GM18517 (cell line): ENCODE results near the gene CLEC18B.
"Not testable (repeated sequence)": the region's sequence is repeated elsewhere in the genome, so short reads cannot be mapped to it uniquely, and the experiment has no call there.

Experiments used
- ATAC-seq: cut with Tn5 transposase; IDR thresholded peaks from one replicate; pipeline ENCODE4 v1.9.1; 2021; ENCODE audit warnings: mild to moderate bottlenecking, moderate library complexity; ENCODE audit not compliant: unreplicated experiment

CLEC18B gene

DNA sequence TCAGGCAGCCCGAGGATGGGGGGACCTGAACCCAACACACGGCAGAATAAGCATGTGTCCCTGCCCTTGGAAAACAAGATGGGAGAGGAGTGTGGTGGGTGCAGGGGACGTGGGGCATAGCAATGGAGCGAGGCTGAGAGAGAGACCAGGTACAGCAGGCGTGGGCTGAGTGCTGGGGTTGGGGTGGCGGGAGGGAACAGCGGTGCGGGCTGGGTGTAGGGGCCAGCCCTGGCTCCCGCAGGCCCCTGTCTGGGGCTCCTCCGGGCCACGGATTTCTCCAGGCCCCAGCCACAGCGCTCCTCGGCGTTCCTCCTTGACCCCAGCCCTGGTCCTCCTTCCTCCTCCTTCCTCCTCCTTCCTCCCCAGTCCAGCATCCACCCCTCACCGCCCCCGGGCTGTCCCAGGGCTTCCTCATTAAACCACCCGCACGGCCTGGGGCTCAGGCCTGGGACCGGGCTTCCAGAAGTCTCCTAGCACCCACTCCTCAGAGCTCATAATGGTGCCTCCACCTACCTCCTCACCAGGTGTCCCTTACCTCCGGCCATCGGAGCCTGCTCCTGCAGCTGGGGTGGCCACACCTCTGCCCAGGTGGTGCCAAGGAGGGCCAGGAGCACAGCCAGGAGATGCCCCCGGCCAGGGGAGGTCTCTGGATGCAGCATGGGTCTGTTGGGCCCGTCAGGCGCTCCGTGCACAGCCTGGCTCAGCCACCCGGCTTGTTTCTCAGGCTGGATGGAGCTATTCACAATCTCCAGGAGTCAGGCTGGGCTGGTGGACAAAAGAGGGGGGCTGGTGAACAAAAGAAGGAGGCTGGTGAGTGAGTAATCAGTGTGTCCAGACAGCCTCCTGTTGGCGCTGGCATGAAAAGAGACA, at the start of gene CLEC18B:
Gene CLEC18B, minus strand, starts transcription at position 867 of the 870 bp plus-strand sequence. Its CDS starts 208 bp downstream, at position 659.
- ATAC-seq: not testable (repeated sequence)

DNA sequence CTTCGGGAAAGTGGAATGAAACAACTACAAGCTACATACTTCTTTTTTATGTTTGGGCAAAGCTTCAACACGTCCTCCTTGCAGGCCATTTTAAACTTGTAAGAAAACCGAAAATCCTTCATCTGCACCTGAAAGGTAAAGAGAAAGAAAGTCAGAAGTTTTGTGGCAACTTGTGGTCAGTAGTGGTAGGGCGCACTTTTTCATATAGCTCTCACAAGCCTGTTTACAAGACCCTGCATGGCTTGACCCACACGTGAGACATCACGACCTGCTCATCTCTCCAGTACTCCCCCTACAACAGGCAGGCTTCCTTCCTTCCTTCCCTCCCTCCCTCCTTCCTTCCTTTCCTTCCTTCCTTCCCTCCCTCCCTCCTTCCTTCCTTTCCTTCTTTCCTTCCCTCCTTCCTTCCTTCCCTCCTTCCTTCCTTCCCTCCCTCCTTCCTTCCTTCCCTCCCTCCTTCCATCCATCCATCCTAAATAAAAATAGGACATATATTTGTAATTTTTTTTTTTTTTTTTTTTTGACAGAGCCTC, 48.7 kb upstream of the CLEC18B start:
- ATAC-seq: no peak

DNA sequence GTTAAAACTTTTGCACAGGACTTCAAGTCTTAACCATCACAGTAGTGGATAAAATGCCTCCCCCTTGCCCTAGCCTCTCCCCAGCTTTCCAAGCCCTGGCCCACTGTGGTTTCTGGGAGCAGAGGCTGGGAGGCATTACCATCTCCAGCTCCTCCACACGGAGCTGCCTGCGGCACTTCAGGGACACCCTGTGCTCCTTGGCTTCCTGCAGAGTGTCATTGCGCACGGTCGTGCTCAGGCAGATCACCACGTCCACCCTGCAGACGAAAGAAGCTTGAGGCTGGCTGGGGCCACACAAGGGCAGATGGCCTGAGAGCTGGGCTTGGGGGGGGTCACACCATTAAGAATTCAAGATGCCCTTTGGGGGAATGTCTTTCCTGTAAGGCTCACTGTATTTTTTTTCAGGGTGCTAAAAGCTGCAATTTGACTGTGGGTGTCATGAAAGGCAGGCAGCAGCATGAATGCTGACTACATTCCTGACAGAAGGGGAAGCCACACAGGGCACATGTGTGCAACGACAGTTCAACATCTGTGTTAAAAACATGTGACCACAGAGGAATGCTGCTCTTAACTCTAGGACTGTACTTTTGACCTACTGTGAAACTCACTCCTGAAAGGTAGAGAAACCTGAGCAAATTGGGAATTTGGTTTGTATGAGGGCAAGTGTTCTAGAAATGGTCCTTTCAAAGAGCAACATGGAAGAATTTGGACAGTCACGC, 47.7 kb upstream of the CLEC18B start:
- no peak for ATAC-seq

DNA sequence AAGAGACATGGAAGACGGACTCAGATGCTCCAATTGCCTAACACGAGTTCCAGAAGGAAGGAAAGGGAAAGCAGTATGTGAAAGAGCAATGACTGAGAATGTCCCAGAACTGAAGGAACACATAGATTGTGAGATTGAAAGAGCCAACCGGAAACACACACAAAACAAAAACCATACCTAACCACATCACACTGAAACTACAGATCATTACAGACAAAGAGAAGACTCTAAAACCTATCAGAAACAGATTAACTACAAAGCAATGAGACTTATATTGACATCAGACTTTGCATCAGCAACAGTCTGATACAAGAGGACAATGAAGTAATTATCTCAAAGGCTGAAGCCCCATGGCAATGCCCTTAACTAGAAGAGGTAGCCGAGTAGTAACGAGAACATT, 45.6 kb upstream of the CLEC18B start:
- no peak for ATAC-seq

DNA sequence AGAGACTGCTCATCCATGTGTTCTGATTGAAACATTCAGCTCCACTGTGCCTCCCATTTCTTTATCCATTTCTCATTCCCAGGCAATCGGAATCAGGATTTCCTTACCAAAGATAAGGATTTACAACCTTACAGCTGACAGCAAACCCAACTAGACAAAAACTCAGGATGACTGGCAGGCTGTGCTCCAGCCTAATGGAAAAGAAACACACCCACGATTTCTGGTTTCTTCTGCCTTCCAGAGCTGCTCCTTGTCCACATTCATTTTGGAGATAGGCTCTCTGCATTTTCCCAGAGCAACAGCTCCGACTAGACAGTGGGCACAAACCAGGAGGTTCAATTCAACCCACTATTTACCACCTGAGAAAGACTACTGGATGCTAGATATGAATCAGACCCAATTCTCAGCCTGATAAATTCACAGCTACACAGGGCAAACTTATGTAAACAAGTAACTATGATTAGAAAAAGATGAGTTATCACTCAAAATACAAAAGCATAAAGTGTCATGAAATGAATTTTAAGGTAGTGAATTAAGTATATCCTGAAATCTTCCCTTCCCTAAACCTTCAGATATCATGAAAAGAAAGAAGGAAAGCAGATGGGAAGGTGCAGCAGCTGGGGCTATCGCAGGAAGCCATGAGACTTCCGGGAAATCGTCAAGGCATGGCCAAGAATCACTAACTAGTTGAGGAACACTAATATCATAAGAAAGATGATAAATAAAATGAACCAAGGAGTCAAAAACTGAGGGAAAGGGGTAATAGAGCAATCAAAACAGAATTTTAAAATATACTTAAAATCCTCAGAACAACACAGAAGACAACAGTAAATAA, 44.8 kb upstream of the CLEC18B start:
- ATAC-seq: no peak

DNA sequence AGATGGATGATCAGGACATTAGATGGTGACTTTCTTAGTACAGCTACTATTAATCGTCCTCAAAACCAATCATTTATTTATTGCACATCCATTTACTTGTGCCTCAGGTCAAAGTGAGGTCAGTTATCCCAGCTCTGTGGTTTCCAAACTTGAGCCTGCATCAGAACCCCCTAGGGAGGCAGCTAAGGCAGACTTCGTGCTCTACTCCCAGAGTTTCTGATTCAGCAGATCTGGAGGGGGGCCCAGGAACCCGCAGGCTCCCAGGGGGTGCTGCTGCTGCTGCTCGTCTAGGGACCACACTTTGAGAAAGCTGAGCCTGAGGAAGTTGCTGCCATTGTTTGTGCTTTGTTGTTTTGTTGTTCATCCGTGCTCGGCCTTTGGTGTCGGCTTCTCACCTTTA, 44.0 kb upstream of the CLEC18B start:
- ATAC-seq: no peak

DNA sequence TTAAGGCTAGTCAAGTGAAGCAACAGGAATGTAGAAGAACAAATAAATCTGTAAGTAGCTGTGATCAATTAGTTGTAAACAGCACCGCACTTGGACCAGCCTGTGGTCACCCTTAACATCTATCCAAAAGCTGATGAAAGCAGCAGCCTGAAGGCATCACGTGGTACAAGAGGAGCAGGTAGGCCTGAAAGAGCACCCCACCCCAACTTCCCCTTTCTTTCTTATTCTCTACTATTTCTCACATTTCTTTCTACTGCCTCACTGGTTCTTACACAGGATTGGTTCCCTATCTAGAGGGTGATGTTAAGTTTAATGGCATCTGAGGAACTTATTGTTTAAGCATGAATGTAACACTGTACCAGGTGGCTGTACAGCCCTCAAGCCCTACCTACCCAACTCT, 42.6 kb upstream of the CLEC18B start:
- no peak for ATAC-seq

DNA sequence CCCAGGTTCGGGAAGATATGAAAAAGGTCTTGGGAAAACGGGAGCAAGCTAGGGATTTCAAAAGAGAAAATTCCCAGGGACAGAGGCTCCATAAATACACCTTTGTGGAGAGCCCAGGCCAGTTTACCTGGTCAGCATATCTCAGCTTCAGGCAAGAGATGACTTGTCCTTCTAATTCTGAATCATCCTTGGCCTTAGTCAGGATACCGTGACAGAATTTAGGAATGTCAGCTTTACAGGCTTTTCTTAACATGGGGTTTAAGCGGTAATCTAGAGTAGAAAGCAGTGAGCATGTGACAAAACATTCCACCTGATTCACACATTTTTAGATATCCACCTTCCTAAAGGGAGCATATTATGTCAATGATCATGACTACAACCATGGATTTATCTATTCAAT, 41.1 kb upstream of the CLEC18B start:
- no peak for ATAC-seq

DNA sequence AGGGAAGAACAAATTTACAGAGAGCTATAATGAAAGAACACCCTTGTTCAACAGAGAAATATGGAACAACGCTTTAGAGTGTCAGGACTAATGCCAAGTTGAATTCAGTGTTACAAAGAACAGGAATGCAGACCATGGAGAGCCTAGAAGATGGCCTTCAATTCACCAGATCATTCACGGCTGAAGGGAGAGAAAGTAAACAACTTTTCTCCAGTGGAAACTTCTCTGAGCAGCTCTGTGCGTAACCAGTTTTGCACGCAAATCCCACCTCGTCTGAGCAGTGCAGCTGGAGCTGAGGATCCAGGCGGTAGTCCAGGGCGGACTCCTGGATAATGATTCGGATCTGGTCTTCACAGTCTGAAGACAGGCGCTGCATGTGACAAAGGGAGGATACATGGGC, 40.5 kb upstream of the CLEC18B start:
- ATAC-seq: no peak

DNA sequence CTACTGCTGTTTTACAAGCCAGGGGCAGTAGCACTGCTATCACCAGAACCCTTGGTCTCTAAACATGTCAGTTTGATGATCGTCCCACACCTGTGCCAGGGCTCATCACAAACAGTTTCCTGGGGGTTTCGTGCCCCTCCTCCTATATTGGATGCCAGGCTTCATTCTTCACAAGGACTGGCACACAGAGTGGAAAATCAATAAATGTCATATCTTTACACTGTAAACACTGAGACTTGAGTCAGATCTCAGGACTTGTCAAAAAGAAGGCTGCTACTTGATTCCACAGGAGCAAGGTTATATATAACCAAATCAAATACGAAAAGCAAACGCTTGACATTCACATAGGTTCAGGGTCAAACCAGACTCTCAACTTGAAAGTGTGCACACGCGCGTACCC, 39.3 kb upstream of the CLEC18B start:
- ATAC-seq: no peak

DNA sequence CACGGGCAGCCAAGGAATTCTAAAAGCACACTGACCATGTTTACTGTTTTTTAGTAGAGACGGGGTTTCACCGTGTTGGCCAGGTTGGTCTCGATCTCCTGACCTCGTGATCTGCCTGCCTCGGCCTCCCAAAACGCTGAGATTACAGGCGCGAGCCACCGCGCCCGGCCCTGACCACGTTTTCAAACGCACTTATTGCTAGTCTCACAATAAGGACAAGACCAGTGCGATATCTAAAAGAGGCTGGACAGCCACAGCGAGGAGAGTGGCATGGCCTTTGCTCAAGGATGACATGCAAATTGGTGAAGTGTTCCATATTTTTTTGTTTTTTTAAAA, 35.0 kb upstream of the CLEC18B start:
- no peak for ATAC-seq

DNA sequence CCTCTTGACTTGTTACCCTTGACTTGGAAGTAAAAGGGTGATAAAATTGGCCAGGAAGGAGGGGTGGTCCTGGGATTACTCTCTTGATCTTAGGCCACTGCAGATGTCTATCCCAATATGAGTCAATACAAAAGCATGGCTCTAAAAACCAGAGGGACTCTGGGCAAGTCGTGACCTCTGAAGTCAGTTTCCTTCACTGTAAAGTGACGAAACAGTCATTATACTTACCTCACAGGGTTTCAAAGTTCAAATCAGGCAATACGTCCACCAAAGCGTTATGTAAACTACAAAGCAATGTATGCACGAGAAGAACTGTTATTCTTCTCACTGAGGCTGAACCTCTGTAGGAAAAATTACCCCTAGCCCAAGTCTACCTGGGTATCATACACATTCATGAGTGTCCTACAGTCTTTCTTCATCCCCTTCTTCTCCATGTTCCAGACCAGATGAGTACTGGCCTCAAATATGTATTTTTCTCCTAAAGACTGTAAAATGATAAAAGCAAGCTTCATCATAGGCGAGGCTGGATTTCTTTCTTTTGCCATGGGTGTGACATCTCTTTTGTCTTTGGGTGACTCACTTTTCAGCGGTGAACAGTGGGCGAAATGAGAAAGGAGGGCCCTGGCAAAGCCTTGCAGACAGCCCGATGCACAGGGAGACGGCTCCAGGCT, 34.5 kb upstream of the CLEC18B start:
- ATAC-seq: no peak

DNA sequence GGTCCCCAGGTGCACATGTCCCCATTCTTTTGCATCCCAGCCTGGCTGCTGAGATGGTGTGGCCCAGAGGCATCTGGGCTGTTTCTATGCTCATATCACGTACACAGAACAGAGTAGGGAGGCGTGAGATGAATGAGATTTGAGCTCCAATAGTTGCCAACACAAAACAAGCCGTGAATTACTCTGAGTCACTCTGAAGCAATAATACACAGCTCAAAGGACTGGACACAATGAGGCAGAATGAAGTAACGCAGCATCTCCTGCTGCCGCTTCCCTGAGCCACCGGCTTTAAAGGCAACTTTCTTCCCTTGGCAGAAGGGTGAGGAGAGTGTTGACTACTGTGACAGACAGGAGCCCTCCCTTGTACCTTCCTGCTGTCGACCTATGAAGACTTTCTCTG, 33.9 kb upstream of the CLEC18B start:
- ATAC-seq: no peak

DNA sequence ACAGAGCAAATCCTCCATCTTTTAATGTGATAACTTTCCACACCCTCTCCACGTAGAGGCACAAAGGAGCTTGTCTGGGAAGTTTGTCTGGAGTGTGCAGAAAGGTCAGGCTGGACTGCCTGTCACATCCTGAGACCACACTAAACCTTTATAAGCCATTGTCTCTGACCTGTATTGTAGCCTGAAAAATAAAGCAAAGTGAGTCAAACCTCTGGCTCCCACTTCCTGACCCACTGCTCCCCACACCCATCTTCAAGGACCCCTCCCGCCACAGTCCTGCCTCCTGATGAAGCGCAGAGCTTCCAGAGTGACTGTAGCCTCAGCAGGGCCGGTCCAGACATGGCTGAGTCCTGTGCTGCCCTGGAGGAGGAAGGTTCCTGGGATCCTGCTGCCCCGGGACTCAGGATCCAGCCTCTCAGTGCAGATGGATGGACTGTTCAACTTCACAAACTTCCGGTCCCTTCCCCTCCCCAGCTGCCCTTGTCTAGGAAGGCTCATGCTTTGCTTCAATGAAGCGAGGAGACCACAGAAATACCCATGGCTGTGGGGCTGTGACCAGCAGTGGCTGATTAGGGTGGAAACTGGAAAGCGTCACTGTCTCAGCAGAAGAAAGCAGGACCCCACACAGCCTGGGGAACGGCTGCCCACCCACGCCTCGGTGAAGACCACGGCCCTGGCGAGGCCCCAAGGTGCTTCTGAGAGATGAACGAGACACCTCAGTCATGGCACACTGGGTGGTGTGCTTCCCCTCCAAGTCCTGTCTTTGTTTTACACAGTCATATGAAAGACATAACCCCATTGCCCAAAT, 30.9 kb upstream of the CLEC18B start:
- no peak for ATAC-seq

DNA sequence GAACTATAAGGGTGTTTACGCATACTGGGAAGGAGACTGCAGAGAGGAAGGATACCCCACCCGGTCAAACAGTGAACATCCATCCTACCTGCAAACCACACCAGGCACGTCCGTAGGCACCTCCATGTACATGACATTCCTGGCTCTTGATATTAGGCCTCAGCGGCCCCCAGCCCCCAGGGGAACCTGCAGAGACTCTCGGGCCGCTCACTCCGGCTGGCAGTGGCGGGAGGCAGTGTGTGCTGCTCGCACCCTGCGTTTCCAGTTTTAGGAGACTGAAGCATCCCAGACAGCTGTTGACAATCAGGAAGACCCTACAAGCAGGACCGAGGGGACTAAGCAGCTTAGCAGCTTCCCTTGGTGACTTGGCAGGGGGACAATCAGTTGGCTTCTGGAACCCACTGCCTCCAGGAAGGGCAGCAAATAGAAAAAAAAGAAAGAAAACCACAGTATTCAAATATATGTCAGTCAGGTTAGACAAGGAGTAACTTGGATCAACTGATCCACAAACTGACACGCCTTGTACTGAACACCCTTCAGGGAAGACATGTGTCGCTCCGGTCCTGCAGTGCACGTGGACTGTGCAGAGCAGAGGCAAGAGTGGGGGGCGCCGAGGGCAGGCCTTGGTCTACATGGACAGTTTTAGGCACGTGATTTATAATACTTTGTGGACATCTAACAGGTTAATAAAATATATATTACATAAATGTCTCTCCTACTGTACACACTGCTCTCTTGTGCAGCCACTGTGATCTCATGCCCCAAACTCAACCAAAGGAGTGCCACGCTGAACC, 29.9 kb upstream of the CLEC18B start:
- ATAC-seq: no peak

DNA sequence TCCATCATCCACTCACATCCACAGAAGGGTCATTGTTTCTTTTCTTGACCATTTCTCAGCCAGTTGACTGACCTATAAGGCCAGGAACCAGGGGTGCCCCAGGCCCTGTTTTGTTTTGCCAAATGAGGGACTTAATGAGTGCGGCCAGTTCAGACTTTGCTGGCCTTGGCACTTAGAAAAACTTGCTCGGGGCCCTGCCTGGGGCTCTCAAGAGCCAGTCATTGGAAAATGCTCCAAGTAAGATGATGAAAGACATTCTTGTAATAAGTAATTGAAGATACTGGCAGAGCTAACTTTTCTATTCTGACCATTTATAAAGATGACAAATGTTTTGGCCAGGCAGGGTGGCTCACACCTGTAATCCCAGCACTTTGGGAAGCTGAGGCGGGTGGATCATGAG, 29.0 kb upstream of the CLEC18B start:
- no peak for ATAC-seq

DNA sequence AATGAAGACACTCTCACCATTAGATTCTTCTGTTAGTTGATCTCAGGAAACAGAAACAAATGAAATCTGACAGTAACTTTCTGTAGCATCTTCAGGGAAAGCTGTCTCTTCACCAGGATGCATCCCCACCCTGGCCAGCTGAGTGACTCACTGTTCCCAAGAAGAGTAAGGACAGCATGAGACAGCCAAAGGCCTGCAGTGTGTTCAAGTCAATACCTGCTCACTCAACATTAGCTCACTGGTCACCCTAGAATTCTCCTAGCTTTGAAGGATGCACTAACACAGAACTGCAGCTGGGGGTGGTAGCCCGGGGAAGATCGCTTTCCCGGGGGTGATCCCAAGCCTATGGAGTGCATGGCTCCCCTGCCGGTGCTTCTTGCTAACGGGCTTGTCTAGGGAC, 28.2 kb upstream of the CLEC18B start:
- no peak for ATAC-seq

DNA sequence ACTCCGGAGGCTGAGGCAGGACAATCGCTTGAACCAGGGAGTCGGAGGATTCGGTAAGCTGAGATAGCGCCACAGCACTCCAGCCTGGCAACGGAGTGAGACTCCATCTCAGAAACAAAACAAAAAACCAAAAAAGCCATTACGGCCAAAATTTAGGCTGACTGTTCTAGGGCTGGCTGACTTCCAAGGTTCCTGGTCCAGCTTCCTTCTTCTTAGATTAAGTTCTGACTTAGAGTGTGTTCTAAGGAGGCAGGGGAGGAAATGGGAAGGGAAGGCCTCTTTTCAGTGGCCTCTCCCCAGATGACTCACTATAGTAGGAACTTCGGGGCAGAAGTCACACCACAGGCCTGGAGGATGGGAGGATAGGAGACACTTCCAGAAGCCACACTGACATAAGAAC, 27.7 kb upstream of the CLEC18B start:
- ATAC-seq: no peak

DNA sequence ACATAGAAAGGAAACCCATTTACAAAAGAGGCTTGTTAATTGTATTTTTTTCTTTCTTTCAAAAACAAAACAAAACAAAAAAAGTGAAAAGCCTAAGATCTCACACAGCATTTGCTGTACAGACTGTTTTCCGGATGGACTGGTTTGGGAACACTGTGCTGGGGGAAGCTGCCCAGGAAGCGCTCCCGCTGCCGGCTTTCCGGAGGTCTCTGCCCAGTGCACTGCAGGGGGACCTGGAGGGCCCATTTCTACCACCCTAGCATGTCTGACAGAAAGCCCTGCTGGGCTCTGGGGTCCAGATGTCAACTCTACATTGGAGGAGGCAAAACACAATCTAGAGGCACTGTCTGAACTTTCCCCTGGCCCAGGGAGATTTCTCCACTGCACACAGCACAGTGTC, 26.3 kb upstream of the CLEC18B start:
- no peak for ATAC-seq
